Measurements from ENCODE around the gene TUFT1.

TUFT1 gene

DNA sequence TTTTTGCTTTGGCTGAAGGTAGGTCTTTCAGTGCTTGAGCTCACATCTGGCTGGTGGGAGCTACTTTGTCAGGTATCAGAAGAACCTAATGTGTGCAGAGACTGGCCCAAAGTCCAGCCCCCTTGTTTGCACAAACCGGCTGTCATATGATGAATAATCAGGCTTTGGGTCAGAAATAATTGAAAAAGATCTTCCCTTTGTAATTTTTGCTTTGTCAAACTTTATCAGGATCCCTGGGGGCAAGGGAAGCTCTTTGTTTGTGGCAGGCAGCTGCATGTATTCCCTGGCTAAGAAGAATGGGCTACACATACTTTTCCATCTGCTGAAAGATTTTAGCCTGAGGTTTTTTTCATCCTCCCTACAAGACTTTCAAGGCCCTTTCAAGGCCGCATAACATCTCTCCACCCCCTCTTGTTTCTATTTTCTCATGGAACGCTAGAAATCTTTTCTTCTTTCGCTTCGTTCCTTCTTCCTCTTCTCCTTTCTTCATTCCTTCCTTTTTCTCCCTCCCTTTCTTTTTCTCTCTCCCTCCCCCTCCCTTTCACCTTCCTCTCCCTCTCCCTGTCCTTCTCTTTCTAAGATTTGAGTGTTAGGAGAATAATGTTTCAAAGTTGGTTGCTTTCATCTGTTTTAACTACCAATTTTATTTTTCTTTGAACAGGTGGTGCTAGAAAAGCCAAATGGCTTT is 25.5 kb downstream of the TUFT1 start:
- FAIRE-seq (no peak), DNase-seq (ENCODE audit: insufficient read length) (no peak)
- TF ChIP-seq POLR2AphosphoS5 (IDR thresholded peaks at IDR 0.05; ENCODE audit: low read depth, low read length) = no peak
- TF ChIP-seq TAF1 (IDR thresholded peaks at IDR 0.05; ENCODE audit: borderline replicate concordance, low read depth, low read length) = no peak
- TF ChIP-seq POLR2A (IDR thresholded peaks at IDR 0.05; ENCODE audit: low read depth, low read length) = no peak

DNA sequence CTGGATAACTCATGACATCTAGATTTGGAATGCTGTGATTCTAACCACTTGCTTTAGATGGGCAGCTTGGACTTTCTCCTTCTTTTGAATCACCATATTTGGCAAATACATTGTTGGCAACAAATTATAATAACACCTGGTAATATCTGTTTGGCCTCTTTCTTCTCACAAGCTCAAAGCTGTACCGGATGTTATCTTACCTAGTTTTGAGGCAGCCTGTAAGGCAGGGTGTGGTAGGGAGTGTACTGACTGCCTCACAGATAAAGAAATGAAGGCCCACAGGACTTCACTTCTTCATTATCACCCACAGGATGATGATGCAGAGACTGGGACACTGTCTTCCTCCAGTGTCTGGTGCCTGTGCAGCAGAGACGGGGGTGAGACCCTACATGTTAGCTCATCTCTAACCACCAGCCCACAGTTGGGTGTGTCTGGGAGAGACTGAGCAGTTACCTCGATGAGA is 28.5 kb downstream of the TUFT1 start:
- FAIRE-seq (no peak), DNase-seq (ENCODE audit: insufficient read length) (no peak)
- TF ChIP-seq TAF1 (IDR thresholded peaks at IDR 0.05; ENCODE audit: borderline replicate concordance, low read depth, low read length) = no peak
- TF ChIP-seq POLR2AphosphoS5 (IDR thresholded peaks at IDR 0.05; ENCODE audit: low read depth, low read length) = no peak
- TF ChIP-seq POLR2A (IDR thresholded peaks at IDR 0.05; ENCODE audit: low read depth, low read length) = no peak

DNA sequence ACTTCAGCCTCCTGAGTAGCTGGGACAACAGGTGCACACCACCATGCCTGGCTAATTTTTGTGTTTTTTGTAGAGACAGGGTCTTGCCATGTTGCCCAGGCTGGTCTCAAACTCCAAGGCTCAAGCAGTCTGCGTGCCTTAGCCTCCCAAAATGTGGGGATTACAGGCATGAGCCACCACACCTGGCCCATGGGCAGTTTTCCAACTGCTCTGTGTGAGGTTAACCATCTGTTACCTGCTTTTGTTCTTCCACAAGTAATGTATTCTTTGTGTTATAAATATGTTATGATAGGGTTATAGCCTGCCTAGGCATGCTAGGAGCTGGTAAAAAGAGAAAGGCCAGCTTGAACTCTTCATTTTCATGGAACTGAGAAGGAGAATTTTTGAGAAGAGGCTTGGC is 30.7 kb downstream of the TUFT1 start:
- FAIRE-seq = no peak
- DNase-seq (ENCODE audit: insufficient read length) = no peak
- no peak for TF ChIP-seq POLR2AphosphoS5 (IDR thresholded peaks at IDR 0.05; ENCODE audit: low read depth, low read length)
- TF ChIP-seq TAF1 (IDR thresholded peaks at IDR 0.05; ENCODE audit: borderline replicate concordance, low read depth, low read length) = no peak
- no peak for TF ChIP-seq POLR2A (IDR thresholded peaks at IDR 0.05; ENCODE audit: low read depth, low read length)

DNA sequence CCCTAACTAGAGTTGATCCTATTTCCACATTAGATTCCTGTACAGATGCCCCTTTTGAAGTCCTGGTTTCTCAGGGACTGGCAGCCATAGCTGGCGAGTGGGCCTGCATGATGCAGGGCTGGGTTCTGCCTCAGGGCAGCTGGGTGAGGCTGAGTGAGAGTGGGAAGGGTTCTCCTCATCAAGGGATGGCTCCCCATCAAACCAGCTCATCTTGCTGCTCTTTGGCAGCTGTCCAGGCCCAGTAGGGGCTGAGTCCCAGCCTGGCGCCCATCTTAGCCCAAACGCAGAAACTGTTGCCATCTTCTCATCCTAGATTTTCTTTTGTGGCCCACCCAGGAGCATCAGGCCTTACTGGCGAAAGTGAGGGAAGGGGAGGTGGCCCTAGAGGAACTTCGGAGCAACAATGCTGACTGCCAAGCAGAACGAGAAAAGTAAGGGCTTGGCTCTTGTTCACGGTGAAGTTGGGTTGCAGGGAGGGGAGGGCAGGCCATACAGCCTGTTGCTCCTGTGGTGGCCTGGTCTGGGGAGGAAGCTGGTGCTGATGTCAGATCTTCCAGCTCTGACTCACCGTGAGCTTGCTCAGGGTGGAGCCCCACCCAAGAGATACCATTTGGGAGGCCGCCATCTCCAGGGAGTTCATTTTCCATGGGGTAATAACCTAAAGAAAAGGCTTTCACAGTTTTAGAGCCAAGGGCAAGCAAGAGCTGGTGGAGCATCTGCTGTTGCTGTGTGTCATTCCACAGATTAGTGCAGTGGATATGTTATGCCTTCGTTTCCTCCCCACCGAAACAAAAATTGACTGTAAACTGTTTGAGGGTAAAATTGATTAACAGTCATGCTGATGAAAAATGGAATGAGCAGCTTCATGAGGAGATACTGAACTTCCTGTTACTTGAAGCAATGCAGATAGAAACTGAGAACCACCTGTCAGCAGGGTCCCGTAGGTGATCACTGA is 34.7 kb downstream of the TUFT1 start:
- DNase-seq (ENCODE audit: insufficient read length) (peak; percentile 29), FAIRE-seq (no peak)
- TF ChIP-seq TAF1 (IDR thresholded peaks at IDR 0.05; ENCODE audit: borderline replicate concordance, low read depth, low read length) (no peak), POLR2AphosphoS5 (IDR thresholded peaks at IDR 0.05; ENCODE audit: low read depth, low read length) (no peak), POLR2A (IDR thresholded peaks at IDR 0.05; ENCODE audit: low read depth, low read length) (no peak)

DNA sequence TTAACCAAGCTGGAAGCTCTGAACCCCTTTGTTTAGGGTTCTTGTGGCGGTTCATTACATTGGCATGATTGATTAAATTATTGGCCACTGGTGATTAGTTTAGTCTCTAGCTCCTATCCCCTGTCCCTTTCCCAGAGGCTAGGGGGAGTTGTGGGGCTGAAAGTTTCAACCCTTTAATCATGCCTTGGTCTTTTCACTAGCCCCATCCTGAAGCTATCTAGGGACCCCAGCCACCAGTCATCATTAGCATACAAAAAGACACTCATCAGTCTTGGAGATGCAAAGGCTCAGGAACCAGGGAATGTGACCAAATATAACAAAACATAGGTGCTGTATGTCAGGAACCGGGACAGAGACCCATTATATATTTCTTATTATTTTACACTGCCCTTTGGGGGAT is 37.1 kb downstream of the TUFT1 start:
- TF ChIP-seq POLR2AphosphoS5 (IDR thresholded peaks at IDR 0.05; ENCODE audit: low read depth, low read length) (no peak), TAF1 (IDR thresholded peaks at IDR 0.05; ENCODE audit: borderline replicate concordance, low read depth, low read length) (no peak), POLR2A (IDR thresholded peaks at IDR 0.05; ENCODE audit: low read depth, low read length) (no peak)
- DNase-seq (ENCODE audit: insufficient read length) (no peak), FAIRE-seq (no peak)

DNA sequence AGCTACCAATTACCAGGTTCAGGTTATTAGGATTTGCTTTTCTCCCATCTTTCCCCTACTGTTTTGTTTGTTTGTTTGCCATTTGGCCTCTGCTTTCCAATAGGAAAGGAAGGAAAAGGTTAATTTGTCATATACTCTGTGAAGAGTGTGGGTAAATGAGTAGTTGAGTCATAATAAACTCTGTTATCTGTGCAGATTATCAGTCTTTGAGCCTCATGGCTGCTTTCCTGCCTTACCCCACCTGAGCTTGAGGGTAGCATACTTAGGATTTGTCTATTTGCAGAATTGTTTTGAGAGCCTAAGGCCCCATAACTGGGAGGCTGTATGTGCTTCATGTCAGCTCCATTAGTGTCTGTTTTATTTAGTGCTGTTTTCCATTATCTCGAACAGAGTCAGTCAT is 38.8 kb downstream of the TUFT1 start:
- no peak for FAIRE-seq
- no peak for DNase-seq (ENCODE audit: insufficient read length)
- TF ChIP-seq TAF1 (IDR thresholded peaks at IDR 0.05; ENCODE audit: borderline replicate concordance, low read depth, low read length) (no peak), POLR2A (IDR thresholded peaks at IDR 0.05; ENCODE audit: low read depth, low read length) (no peak), POLR2AphosphoS5 (IDR thresholded peaks at IDR 0.05; ENCODE audit: low read depth, low read length) (no peak)

DNA sequence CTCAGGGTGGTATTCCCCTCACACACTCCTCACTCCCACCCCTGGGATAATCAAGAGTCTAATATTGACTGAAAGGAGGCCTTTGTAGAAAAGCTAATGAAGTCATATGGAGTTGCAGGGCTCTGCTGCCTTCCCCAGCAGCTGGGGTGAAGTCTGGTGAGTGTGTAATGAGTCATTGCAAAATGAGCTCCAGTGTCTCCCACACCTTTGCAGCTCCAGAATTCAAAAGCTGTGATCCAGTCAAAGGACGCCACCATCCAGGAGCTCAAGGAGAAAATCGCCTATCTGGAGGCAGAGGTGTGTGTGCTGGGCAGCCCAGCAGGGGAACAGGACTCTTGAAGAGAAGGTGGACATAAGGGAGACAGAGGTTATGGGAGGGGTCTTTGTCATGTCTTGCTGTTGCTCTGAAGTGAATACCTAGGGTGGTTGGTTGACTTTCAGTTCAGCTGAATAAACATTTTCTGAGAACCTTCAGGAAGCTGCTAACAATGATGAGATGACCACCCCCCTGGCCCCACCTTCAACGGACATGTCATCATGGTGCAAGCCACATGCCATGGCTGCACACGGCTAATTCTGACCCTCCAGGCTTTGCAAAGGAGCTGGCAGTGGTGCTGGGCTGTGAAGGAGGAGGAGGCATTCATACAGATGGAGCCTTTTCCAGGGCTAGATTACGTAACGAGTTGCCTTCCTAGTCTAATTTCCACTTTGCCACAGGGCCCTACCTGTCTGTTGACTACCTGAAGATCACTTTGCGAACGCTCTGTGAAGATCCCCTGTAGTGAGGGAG is 39.5 kb downstream of the TUFT1 start:
- no peak for TF ChIP-seq POLR2AphosphoS5 (IDR thresholded peaks at IDR 0.05; ENCODE audit: low read depth, low read length)
- TF ChIP-seq TAF1 (IDR thresholded peaks at IDR 0.05; ENCODE audit: borderline replicate concordance, low read depth, low read length) = no peak
- no peak for TF ChIP-seq POLR2A (IDR thresholded peaks at IDR 0.05; ENCODE audit: low read depth, low read length)
- DNase-seq (ENCODE audit: insufficient read length) (no peak), FAIRE-seq (no peak)

DNA sequence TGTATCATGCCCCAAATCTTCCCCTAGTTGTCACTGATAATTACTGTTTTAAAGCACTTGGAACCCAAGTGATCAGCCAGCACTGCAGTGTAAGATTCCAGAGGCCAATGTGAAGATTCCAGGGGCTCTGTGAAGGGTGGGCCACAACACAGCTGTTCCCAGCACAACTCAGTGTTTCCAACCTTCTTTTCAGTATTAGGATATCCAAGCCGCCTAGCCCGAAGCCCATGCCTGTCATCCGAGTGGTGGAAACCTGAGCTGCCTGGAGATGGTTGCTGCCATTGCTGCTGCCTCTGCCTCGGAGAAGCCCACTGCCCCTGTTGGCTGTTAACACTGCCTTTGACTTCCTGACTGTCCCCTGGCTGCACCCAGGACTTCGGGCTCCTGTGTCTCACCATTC is 41.3 kb downstream of the TUFT1 start:
- FAIRE-seq (no peak), DNase-seq (ENCODE audit: insufficient read length) (no peak)
- TF ChIP-seq POLR2AphosphoS5 (IDR thresholded peaks at IDR 0.05; ENCODE audit: low read depth, low read length) = no peak
- TF ChIP-seq TAF1 (IDR thresholded peaks at IDR 0.05; ENCODE audit: borderline replicate concordance, low read depth, low read length) = no peak
- no peak for TF ChIP-seq POLR2A (IDR thresholded peaks at IDR 0.05; ENCODE audit: low read depth, low read length)

DNA sequence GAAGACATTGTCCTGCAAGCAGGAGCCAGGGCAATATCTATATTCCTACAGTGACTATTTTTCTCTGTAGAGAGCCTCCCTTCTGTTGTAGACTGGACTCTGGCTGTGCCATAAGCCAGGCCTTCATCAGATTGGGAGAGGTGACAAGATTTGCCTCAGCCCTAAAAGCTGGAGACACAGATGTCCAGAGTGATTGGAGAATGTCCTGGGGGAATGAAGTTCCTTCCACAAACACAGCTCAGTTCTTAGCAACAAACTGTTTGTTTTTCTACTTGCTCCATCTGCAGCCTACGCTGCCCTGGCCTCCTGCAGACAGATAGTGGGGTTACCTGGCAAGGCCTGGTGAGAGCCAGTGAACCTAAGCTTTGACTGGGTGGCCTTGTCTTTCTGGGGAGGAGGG is 41.8 kb downstream of the TUFT1 start:
- FAIRE-seq = no peak
- DNase-seq (ENCODE audit: insufficient read length) = no peak
- TF ChIP-seq POLR2AphosphoS5 (IDR thresholded peaks at IDR 0.05; ENCODE audit: low read depth, low read length) (no peak), POLR2A (IDR thresholded peaks at IDR 0.05; ENCODE audit: low read depth, low read length) (no peak), TAF1 (IDR thresholded peaks at IDR 0.05; ENCODE audit: borderline replicate concordance, low read depth, low read length) (no peak)

DNA sequence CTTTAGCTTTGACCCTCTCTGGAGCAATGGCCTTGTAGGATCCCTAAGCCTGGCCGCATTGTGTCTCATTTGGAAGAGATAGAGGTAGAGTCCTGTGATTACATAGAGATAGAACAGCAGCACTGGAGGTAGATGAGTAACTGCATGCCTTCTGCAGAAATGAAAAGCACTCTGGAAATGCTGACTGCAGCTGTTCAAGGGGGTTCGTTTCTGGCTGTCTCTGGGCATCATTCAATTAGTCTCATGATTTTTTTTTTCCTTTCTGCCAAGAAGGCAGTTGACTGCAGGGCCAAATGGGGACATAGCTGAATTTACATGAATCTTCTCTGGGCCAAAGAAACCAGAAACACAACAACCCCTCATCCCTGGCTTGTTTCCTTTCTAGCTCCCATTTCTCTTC is 43.7 kb downstream of the TUFT1 start:
- no peak for DNase-seq (ENCODE audit: insufficient read length)
- no peak for FAIRE-seq
- TF ChIP-seq TAF1 (IDR thresholded peaks at IDR 0.05; ENCODE audit: borderline replicate concordance, low read depth, low read length) = no peak
- no peak for TF ChIP-seq POLR2AphosphoS5 (IDR thresholded peaks at IDR 0.05; ENCODE audit: low read depth, low read length)
- TF ChIP-seq POLR2A (IDR thresholded peaks at IDR 0.05; ENCODE audit: low read depth, low read length) = no peak

DNA sequence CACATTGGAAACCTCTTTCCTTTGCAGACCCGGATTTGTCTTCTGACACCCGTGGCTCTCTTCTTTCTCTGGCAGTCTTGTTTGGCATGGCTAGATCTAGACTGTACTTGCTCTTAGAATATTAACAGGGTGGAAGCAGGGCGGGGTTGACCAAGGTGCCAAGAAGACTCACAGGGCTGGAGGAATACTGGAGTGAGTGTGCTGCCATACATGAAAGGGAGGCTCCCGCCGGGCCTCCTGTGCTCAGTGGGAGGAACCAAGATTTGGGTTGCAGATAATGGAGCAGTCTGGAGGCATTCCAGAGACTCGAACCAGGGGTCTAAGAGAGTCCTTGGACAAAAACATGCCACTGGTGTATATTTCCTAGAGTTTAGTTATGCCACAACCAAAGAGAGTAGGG is 44.2 kb downstream of the TUFT1 start:
- FAIRE-seq = no peak
- DNase-seq (ENCODE audit: insufficient read length) = no peak
- TF ChIP-seq TAF1 (IDR thresholded peaks at IDR 0.05; ENCODE audit: borderline replicate concordance, low read depth, low read length) (no peak), POLR2AphosphoS5 (IDR thresholded peaks at IDR 0.05; ENCODE audit: low read depth, low read length) (no peak), POLR2A (IDR thresholded peaks at IDR 0.05; ENCODE audit: low read depth, low read length) (no peak)

Measured in GM12892 (cell line).